Fibroblast of pulmonary artery (primary cell): ENCODE measurements around the gene EEFSEC.

Experiments
- DNase-seq: peaks from one replicate; pipeline ENCODE4 v3.0.0-alpha.2; 2010; ENCODE audit warnings: low read depth
- H3K4me3 ChIP-seq: replicated peaks from 2 replicates; pipeline ENCODE4 v1.5.1; 2011; ENCODE audit warnings: low read depth, mild to moderate bottlenecking, control low read depth, low read length, moderate library complexity
- TF ChIP-seq, protein P1 (sequence below): IDR thresholded peaks from 2 replicates; pipeline ENCODE4 v1.5.1; 2011; ENCODE audit warnings: mild to moderate bottlenecking, control low read depth, low read length, inconsistent platforms; ENCODE audit errors: missing control alignments

EEFSEC gene

DNA sequence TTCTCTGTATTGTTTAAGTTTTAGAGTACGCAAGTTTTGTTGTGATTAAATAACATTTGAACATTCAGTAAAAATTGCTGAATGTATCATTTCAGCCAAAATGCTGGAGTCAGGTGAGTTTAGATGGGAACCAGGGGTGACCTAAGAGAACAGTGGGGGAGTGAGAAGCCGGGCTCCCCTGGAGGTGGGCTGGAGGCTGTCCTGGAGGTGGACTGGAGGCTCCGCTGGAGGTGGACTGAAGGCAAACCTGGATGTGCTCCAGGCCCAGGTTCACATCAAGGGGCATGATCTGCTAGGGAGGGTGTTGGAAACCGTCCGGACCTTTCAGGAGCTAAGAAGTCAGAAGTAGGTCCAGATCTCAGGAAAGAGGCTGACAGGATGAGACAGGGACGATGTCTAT, 289.7 kb downstream of the EEFSEC start:
- H3K4me3 ChIP-seq: no peak overlapping the region
- DNase-seq: no peak
- TF ChIP-seq, protein P1, sequence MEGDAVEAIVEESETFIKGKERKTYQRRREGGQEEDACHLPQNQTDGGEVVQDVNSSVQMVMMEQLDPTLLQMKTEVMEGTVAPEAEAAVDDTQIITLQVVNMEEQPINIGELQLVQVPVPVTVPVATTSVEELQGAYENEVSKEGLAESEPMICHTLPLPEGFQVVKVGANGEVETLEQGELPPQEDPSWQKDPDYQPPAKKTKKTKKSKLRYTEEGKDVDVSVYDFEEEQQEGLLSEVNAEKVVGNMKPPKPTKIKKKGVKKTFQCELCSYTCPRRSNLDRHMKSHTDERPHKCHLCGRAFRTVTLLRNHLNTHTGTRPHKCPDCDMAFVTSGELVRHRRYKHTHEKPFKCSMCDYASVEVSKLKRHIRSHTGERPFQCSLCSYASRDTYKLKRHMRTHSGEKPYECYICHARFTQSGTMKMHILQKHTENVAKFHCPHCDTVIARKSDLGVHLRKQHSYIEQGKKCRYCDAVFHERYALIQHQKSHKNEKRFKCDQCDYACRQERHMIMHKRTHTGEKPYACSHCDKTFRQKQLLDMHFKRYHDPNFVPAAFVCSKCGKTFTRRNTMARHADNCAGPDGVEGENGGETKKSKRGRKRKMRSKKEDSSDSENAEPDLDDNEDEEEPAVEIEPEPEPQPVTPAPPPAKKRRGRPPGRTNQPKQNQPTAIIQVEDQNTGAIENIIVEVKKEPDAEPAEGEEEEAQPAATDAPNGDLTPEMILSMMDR: no peak

DNA sequence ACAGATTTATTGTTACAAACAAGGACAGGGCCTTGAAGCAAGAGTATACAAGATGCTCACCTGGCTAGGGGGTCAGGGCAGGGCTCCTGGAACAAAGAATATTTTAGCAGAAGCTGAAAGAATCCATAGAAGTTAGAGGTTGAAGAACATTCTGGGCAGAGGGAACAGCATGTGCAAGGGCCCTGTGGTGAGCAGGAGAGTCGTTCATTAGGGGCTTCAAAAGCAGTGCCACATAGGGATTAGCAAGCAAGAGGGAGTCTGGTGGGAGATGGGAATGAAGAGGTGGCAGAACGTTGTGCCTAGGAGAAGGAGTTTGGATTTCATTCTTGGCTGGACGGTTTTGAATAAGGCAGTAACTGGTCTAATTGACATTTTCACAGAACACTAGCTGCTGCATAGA, 290.5 kb downstream of the EEFSEC start:
- no peak overlapping the region for H3K4me3 ChIP-seq
- TF ChIP-seq, protein P1: no peak
- DNase-seq: no peak

DNA sequence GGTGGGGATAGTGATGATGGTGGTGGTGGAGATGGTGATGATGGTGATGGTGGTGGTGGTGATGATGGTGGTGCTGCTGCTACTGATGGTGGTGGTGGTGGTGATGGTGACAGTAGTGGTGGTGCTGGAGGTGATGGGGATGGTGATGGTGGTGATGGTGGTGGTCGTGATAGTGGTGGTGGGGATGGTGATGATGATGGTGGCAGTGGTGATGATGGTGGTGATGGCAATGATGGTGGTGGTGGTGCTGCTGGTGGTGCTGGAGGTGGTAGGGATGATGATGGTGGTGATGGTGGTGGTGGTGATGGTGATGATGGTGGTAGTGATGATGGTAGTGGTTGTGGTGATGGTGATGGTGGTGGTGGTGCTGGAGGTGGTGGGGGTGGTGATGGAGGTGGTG, 292.1 kb downstream of the EEFSEC start:
- H3K4me3 ChIP-seq: no peak overlapping the region
- TF ChIP-seq, protein P1: no peak
- no peak for DNase-seq

DNA sequence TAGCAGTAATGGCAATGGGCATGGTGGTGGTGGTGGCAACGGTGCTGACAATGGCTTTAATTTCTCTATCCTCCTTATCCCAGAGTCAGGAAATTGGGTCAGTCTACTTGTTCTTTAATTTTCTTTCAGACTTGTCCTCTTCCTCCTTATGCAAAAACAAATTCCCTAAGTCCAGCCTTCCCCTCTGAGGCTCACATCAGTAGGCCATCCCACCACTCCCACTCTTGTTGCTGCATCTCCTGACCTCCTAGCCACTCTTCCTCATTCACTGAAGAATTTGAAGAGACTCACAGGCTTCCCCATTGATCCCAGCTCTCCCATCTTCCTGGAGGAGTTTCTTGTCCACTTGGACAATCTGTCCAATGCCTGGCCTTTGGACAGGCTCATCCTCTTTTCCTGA, 293.5 kb downstream of the EEFSEC start:
- H3K4me3 ChIP-seq: no peak overlapping the region
- TF ChIP-seq, protein P1: no peak
- DNase-seq: no peak

DNA sequence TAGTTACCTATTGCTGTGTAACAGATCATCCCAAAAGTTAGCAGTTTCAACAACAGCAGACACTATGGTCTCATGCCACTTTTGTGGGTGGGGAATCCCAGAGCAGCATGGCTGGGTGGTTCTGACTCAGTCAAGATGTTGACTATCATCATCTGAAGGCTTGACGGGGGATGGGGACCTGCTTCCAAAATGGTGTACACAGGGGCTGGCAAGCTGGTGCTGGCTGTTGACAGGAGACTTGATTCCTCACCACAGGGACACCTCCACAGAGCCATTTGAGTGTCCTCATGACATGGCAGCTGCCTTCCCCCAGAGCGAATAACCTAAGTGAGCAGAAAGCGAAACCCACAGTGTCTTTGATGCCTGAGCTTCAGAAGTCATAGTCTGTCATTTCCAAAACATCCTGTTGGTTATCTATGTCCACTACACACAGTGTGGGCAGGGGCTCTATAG, 294.3 kb downstream of the EEFSEC start:
- TF ChIP-seq, protein P1: no peak
- H3K4me3 ChIP-seq: no peak overlapping the region
- no peak for DNase-seq

DNA sequence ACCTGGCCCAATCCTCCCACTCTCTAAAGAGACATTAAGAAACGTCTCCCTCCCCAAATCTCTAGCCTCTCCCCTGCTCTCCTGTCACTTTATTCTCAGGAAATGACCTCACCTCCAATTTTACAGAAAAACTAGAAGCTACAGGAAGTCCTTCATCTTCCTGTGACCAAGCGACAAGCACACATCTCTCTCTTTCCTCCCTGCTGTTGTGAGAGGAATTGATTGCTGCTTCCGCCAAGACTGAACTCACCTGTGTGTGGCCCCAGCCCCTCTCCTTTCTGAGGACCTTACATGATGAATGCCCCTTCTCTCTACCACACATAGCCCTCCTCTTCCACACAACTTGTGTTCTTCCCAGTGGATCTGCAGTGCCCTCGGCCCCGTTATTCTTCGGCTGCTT, 295.2 kb downstream of the EEFSEC start:
- TF ChIP-seq, protein P1: no peak
- DNase-seq: no peak
- H3K4me3 ChIP-seq: no peak overlapping the region

DNA sequence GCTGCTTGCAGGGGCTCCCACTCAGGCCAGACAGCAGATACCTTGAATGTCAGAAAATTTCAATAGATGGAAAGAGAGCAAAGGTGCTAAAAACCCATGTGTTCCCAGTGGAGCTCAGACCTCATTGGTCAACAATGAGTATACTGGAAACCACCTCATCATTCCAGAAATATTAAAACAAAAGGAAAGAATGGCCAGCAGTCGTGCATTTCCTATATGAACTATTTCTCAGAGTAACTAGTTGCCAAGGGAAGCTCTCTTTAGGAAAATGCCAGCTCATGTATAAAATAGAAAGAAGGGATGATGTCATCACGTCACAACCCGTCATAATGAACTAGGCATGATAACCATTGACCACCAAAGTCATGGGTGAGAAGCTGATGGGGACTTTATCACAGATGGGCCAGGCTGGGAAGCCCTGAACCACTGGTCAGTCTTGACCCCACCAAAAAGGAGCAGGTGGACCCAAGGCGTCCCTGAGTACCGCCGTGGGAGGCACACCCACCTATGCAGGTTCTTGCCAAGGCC, 295.9 kb downstream of the EEFSEC start:
- TF ChIP-seq, protein P1: no peak

More for the DNA sequence above, 295.9 kb downstream of the EEFSEC start:
- H3K4me3 ChIP-seq: no peak overlapping the region
- peak; percentile 11 for DNase-seq
